Amniotic stem cell (primary cell): ENCODE measurements around the gene MANBA.

ENCODE experiments used
- DNase-seq: peaks from one replicate; lab custom pipeline; 2025; lab: John Stamatoyannopoulos, UW

Gene MANBA

DNA sequence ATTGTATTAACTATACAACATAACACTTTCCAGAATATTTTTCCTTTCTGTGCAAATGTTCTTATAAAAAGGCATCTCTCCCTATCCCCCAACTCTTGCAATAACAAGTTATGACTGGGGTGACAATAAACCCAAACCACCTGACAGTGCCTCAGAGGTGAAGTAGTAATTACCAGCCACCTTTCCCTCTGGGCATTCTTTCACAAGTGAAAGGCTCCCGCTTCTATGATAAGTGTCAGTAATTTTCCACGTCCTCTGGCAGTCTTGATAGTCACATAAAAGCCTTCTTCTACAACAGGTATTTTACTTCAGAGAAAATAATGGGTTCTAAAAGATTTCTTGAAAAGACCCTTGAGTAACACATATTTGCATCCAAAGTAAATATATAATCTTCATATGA lies 82.7 kb downstream of the MANBA start:
- DNase-seq, result no peak

DNA sequence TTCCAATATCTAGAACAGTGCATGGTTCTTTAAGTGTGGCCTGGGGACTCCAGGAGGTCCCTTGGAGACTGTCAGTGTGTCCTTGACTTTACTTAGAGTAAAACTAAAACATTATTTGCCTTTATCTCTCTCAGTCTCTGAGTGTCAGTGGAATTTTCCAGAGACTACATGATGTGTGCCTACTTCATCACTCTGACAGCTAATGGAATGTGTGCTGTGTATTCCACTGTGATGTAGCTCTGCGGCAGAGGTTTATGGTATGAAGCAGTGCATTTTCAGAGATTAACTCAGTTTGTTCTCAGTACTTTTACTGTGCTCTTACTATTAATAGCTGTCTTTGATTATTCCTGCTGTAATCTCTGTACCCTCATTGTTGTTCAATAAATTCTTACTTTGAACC lies 85.6 kb downstream of the MANBA start:
- no peak for DNase-seq

DNA sequence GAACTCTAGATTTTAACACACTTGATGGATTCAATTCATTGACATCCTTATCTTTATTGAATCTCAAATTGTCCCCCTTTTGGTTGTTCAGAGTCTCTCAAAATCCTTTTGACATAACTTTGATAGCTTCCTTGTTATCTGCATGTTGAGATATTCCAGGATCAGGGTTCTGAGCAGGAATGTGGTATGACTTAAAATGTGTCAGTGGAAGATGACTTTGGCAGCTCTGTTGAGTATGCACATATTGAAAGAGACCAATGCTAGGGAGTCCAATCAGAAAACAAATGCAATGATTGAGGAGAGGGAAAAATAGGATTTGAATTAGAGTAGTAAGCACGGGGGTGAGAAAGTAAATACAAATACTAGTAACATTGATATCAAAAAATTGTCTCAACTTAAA lies 93.8 kb downstream of the MANBA start:
- DNase-seq, result no peak

DNA sequence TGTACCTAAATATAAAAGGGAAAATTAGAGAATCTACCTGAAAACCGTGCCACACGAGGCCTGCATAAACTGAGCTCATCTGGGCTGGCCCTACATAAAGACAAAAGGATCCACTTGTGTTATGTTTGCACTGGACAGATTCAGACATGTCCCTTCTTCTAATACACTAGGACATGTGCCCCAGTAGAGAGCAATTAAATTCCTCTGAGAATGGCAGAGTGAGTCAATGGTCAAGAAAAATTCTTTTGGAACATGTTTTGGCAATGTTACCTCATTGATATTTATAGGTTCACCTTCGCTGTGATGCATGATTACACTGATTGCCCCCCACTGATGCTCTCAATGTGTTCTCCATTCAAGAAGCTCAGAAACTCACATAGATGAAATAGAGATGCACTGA lies 95.2 kb downstream of the MANBA start:
- DNase-seq, result no peak

DNA sequence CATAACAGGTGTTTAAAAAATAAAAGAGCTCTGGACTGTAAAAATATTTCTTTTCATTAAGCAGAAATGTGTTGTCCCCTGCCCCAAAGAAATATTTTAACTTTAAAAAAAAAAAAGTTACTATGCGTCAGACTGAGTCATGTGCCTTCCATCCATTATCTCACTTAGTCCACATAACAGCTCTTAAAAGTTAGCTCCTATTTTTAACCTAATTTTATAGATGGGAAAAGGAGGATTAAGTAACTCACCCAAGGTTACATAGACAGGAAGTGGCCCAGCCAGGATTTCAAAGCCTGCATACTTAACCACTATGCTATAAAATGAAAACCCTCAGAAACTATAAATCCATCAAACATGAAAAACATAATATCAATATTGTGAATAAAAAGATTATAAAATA lies 97.7 kb downstream of the MANBA start:
- no peak for DNase-seq

DNA sequence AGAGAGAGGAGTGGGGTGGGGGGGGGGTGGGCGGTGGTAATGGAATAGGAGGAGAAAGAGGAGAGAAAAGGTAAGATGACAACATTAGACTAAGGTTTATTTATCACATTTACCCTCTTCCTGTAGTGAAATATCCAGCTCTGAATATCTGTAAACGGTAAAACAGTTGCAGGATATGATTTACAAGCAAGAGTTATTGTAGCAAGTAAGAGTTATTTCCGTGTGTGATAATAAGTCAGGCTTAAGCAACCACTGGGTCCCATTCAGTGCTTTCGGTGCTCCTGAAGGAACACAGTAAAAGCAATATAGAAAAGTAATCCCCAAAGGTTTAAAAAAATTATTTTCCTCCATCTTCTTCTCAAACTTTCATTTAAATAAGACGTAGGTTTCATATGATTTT lies 103.6 kb downstream of the MANBA start:
- DNase-seq, result no peak

DNA sequence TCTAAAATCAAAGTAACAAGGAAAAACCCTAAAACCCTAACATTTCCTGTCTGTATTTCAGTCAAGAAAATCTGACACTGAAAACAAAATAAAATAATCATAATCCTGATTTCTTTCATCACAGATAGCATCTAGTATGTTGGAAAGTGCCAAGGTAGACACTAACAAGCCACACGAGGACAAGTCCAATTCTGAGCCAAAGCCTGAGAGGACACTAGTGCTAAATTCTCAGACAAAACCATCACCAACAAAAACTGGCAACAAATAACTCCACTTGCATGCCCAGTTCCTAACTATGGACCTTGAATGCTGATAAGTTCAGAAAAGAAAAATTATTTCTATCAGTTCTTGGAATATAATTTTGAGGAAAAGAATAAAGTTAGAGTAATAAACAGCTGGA lies 113.7 kb downstream of the MANBA start:
- no peak for DNase-seq

DNA sequence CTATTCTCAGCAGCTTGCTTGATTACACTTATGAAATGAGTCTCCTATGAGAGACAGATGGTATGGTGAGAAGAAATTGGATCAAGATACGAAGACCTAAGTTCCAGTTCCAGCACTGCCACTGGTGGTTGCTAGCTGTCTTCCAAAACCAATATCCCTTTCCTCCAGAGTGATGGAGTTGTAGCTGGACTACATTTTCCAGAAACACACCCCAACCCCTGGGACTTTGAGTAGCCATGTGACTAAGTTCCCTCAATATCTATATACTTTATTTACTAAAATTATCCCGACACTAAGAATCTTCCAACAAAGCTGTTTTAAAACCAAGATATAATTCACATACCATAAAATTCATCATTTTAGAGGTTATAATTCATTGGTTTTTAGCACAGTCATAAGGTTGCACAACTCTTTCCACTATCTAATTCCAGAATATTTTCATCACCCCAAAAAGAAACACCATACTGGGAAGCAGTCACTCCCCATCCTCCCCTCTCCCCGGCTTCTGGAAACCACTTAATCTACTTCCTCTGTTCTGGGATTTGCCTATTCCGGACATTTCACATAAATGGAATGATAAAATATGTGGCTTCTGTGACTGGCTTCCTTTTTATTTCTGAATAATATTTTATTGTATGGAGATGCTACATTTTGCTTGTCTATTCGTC lies 118.0 kb downstream of the MANBA start:
- DNase-seq, result no peak

DNA sequence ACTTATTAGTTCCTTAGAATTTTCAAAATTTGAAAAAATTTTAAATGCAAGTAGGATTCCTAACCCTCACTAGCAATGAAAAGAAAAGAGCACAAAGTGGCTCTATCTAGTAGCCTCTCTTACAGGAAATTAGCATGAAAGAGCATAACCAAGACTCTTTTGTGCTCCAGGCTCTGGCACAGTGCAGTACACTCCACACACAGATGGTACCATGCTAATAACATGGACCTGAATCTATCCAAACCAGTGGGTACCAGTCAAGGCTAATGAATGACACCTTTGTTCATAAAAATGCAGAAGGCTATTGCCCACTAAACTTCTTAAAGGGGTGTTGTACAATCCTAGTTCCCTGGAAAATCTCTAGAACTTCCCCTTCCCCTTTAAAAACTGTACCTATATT lies 119.0 kb downstream of the MANBA start:
- DNase-seq, result no peak

DNA sequence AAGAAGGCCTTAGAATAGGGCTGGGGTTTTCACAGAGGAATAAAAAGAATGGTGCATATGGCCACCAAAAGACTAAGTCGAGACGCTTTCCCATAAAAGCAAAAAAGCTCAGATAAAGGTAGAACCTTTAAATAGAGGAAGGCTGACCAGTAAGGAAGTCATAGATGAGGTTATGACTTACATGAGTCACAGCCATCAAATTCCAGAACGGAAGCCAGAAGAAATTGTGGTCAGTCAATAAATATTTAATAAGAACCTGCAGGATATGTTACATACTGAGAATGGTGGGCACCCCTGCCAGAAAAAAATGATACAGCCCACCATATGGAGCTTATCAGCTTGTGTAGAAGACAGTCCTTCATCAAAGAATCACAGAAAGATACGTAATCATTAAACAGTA lies 120.1 kb downstream of the MANBA start:
- DNase-seq, result no peak

DNA sequence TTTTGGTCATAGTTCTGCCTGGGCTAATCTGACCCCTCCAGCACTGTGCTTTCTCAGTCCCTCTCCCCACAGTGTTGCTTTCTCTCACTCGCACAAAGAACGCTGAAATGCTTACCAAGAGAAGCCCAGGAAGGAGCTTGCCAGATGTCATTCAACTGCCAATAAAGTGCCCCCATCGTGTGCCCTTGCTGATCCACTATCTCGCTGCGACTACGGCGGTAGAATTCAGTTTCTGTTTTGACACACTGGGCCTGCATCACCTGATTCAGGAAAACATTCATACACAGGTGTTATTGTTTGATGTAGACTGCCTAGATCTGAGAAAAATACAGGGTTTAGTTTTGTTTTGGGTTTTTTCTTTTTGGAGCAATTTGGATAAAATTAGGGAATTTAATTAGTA lies 121.2 kb downstream of the MANBA start:
- DNase-seq, result no peak

DNA sequence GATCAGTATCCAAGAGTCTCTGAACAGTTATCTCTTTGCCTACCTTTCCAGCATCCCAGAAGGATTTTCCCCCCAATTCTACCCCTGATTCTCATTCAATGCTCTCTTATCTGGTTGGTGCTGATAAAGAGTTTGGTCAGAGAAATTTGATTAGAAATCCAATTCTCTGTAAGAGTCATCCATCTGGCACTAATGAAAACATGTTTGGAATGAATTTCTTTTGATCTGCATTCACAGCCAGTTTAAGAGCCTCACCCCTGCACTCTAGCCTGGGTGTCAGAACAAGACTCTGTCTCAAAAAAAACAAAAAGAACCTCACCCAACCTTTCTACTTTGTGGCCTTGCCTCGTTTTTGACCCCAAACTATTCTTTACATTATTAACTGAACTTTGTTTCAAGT lies 122.1 kb downstream of the MANBA start:
- DNase-seq, result no peak

DNA sequence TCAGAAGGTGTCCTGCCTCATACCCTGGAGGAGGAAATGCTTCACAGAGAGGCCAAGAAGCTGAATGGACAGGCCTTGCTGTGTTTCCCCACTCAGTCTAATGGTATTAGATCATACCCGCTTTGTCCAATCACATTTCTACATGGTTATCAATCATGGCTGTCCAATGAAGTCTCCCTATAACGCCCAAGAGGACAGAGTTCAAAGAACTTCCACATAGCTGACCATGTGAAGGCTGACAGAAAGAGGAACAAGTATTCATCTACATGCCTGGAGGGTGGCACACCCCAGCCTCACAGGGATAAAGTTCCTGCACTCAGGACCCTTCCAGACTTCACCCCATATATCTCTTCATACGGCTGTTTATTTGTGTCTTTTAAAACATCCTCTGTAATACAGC lies 123.4 kb downstream of the MANBA start:
- no peak for DNase-seq

DNA sequence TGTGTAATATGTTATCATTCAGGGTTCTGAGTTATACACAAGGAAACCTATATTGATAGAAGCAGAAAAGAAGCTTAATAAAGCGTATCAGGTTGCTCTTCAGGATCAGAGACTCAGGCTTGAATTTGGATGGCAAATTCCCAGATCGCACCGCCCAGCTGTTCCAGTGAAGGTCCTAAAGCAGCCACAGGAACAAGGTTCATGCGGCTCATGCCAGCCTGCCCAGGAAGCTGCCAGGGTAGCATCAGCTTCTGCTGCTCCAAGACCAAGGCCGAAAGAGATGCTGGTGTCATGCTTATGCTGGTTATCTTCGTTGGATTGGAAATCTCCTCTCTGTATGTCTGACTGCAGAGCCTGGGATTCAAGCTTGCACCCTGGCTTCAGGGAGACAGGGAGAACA lies 127.7 kb downstream of the MANBA start:
- DNase-seq, result no peak

DNA sequence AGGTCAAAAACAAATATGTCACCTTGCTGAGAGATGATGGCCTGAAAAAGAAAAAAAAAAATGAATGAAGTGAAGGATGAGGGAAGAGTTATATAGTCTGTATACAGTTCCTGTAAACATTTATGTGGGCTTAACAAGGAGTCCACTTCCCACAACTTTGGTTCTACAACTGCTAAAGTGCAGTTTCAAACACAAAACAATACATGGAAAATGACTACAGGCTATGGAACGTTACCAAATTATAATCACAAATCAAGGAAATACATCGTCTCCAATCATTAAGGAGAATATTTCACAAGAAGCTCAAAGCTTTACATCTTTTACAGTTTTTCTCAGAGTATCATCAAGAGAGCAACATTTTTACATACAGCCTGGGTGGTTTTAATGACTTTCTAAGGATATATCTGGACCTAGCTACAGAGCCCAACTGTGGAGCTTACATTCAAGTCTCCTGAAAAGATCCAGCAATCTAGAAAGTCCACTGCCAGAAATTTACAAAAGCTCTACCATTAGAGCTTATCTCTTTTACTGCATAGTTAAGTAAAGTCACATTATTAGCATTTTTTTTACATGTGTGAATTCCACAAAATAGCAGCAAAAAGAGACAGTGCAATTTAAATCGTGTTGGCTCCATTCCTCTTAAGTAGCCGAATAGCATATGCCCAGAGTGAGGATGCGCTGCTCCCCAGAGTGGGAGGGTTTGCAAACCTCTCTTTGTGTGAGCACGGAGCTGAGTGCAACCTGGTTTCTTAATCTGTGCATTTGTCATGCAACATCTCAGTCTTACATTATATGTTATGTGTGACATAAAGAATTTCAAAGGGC lies 128.3 kb downstream of the MANBA start:
- DNase-seq, result no peak

DNA sequence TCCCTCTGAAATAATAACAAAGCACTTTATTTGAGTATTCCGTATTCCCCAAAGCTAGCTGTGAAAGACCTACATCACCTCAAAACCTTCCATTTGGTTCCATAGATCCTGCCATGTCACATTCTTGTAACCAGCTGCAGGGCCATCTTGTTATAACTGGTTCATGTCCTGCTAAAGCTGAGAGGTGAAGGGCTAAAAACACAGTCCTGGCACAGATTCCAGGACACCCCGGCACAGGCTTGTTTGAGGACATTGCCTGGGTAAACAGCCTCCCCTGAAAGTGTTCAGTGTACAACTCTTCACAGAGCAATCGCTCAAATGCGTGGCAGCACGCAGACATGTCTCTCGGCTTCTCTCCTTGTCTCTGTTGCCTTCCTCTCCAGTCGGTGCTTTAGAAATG lies 129.2 kb downstream of the MANBA start:
- DNase-seq, result no peak

DNA sequence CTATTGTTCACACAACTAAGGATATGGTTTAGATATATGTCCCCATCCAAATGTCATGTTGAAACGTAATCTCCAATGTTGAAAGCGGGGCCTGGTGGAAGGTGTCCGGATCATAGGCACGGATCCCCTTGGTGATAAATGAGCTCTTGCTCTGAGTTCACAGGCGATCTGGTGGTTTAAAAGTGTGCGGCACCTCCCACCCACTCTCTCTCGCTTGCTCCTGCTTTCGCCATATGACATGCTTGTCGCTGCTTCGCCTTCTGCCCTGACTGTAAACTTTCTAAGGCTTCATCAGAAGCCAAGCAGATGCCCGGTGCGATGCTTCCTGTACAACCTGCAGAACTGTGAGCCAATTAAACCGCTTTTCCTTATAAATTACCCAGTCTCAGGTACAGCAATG lies 131.1 kb downstream of the MANBA start:
- no peak for DNase-seq

DNA sequence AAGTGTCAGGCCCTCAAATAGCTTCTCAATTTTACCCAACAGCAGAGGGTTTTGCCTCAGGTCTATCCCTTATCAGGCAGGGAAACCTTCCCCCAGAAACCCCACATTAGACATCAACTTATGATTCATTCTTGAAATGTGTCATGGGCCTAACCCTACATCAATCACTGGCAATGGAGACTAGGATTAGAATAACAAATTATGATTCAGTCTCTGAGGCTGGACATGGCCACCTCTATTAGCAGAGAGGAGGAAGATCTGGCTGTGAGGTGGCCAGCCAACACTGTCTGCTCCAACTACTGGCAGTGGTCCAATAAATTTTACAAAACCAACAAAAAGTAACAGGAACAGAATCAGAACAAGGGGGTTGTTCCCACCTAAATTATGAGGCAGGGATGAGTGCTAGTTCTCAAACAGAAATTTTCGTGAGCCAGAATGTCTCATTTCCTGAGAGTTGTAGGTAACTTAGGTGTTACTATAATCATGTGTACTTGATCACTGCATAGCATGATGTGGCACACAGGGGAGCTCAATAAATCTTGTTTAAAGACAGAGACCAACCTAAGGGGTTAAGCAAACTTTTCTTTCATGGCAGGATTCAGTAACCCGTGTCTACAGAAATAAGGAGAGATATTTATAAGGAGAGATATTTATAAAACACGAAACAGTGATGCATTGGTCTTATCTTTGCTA lies 132.8 kb downstream of the MANBA start:
- no peak for DNase-seq

DNA sequence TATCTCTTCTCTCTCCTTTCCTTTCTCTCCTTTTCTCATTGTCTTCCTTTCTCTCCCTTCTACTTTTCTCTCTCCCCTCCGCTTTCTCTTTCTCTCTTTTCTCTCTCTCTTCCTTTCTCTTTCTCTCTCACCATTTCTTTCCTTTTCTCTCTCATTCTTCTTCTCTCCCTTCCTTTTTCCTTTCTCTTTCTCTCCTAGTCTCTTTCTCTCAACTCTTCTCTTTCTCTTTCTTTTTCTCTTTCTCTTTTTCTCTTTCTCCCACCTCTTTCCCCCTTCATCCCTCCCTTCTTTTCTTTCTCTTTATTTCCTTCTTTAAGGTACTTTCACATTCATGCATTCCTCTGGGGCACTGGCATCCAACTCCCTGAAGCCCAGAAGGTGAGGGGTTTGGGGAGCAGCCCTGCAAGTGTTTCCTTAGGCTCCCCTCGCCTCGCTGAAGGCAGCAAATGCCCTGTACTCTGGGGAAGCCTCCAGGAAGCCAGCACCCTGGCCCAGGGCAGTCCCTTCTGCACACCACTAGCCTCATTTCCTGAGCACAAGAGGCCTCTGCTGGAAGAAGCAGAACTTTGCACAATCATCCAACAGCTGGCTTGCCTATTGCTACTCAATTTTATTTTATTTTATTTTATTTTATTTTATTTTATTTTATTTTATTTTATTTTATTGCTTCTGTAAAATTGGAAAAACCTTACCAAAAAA lies 135.4 kb downstream of the MANBA start:
- DNase-seq, result no peak

DNA sequence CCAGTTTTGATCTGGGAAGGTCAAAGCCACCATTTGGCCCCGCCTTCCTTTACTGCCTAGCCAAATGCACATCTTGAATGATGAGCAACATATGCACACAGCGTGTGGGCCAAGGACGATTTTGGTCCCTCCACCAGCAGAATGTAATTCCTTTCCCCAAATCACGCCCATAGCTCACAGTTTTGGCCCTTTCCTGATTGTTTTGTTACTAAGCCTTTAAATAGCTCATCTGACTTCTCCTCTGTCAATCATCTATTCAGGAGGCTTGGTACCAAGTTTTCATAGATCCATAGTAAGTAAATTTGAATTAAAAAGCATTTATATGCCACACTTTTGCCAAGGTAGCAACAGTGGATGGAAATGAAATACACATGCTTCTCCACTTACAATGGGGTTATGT lies 136.3 kb downstream of the MANBA start:
- no peak for DNase-seq

DNA sequence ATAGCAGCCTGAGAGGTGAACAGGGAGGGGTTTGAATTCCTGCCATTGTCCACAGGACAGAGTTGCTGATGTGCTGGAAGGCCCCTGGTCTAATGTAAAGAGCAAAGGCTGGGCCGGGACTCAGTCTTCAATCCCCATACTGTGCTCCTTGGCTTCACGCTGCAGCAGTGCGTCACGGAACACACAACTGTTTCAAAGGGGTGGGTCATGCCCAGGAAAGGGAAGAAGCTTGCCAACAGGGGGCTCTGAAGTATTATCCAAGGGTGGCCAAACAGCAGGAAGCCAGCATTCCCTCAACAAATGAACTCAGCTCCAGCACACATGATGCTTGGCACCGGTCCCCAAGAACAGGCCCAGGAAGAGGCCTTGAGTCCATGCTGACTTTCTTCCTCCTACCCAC lies 137.1 kb downstream of the MANBA start:
- no peak for DNase-seq

DNA sequence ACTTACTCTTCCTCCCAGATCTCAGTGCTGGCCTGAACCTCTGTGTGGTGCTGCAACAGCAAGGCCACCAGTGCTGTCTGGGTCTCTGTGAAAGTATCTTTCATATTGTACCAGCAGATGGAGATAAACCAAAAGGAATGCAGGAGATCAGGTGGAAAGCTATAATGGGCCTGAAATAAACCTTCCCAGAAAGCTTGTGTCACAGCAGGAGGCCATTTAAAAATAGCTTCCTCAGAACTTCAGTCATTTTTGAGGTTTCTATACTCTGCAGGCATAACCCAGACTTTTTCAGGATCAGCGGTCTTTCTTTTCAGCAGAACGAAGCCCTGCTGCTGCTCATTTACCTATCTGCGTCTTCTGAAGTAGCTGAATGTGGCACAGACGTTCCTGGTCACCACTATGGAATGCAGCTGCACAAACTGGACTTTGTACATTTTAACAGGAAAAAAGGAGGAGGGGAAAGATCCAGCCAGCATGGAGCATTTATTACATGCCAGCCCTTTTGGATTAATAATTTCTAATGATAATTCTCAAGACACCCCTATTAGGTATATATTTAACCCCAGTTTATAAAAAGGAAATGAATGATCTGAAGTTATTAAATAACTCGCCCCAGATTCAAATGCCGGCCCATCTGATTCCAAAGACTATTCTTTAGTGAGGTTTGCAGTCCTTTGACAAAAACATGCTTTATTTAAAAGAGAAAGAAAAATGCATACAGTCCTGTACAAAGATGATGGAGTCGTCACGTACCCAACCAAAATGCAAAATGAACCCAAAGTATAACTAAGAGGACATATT lies 139.9 kb downstream of the MANBA start:
- peak; percentile 34 for DNase-seq
